ENCODE measurements around the gene FMN1.
A peak's percentile ranks its signal among the peaks of the same experiment; 100 is the strongest.
"Not testable (repeated sequence)": the region's sequence is repeated elsewhere in the genome, so short reads cannot be mapped to it uniquely, and the experiment has no call there.

FMN1 gene

GRCh38 chr15:32856753-32857152 lies 337.8 kb downstream of the FMN1 start:
- Histone ChIP-seq H3K36me3 (ENCODE audit: insufficient read depth, low read length) (no peaks in the 10 kb centered on the region), H3K27me3 (ENCODE audit: insufficient read depth, low read length) (no peaks in the 10 kb centered on the region), H3K9me3 (ENCODE audit: insufficient read depth, low read depth, low read length) (no peaks in the 10 kb centered on the region), H3K4me1 (ENCODE audit: insufficient read depth, low read length) (peaks cover 49% of the 10 kb centered on the region), H3K4me3 (ENCODE audit: low read length) (no peak overlapping the region), H3K9ac (ENCODE audit: low read depth, low read length) (peak overlapping the region; percentile 28; the same call in 1 of the 2 replicates), H3K27ac (ENCODE audit: low read depth, low read length) (peak overlapping the region; percentile 72)
- WGBS = 95% methylated on average over 4 of the region's 4 CpGs

GRCh38 chr15:32855942-32856341 lies 338.6 kb downstream of the FMN1 start:
- Histone ChIP-seq H3K4me3 (ENCODE audit: low read length) (no peak overlapping the region), H3K27me3 (ENCODE audit: insufficient read depth, low read length) (no peaks in the 10 kb centered on the region), H3K36me3 (ENCODE audit: insufficient read depth, low read length) (no peaks in the 10 kb centered on the region), H3K4me1 (ENCODE audit: insufficient read depth, low read length) (peaks cover 44% of the 10 kb centered on the region; the same call in 1 of the 2 replicates), H3K9ac (ENCODE audit: low read depth, low read length) (peak overlapping the region; percentile 28; the same call in 1 of the 2 replicates), H3K9me3 (ENCODE audit: insufficient read depth, low read depth, low read length) (no peaks in the 10 kb centered on the region), H3K27ac (ENCODE audit: low read depth, low read length) (peak overlapping the region; percentile 72)

- Histone ChIP-seq H3K36me3 (ENCODE audit: insufficient read depth, low read length) (no peaks in the 10 kb centered on the region), H3K27me3 (ENCODE audit: insufficient read depth, low read length) (no peaks in the 10 kb centered on the region), H3K27ac (ENCODE audit: low read depth, low read length) (peak overlapping the region; percentile 4; the same call in 1 of the 2 replicates), H3K9ac (ENCODE audit: low read depth, low read length) (no peak overlapping the region; the same call in 1 of the 2 replicates), H3K4me3 (ENCODE audit: low read length) (no peak overlapping the region), H3K4me1 (ENCODE audit: insufficient read depth, low read length) (peaks cover 41% of the 10 kb centered on the region; the same call in 1 of the 2 replicates), H3K9me3 (ENCODE audit: insufficient read depth, low read depth, low read length) (no peaks in the 10 kb centered on the region)
- 44% methylated on average over 3 of the region's 3 CpGs for WGBS
These were observed 340.9 kb downstream of the FMN1 start for GRCh38 chr15:32853592-32853991.

GRCh38 chr15:32852771-32853170 lies 341.7 kb downstream of the FMN1 start:
- H3K27ac ChIP-seq (ENCODE audit: low read depth, low read length) = no peak overlapping the region
- WGBS = 63% methylated on average over 3 of the region's 3 CpGs

GRCh38 chr15:32852017-32852416 lies 342.5 kb downstream of the FMN1 start:
- H3K9me3 ChIP-seq (ENCODE audit: insufficient read depth, low read depth, low read length) = no peaks in the 10 kb centered on the region
- no peaks in the 10 kb centered on the region for H3K27me3 ChIP-seq (ENCODE audit: insufficient read depth, low read length)
- no peak overlapping the region for H3K9ac ChIP-seq (ENCODE audit: low read depth, low read length)
- no peak overlapping the region for H3K4me3 ChIP-seq (ENCODE audit: low read length)
- 97% methylated on average over 4 of the region's 4 CpGs for WGBS
- H3K27ac ChIP-seq (ENCODE audit: low read depth, low read length) = no peak overlapping the region
- H3K36me3 ChIP-seq (ENCODE audit: insufficient read depth, low read length) = no peaks in the 10 kb centered on the region
- H3K4me1 ChIP-seq (ENCODE audit: insufficient read depth, low read length) = peaks cover 39% of the 10 kb centered on the region; the same call in 1 of the 2 replicates

More at GRCh38 chr15:32852771-32853170, 341.7 kb downstream of the FMN1 start:
- Histone ChIP-seq H3K4me3 (ENCODE audit: low read length) (no peak overlapping the region), H3K4me1 (ENCODE audit: insufficient read depth, low read length) (peaks cover 41% of the 10 kb centered on the region; the same call in 1 of the 2 replicates), H3K27me3 (ENCODE audit: insufficient read depth, low read length) (no peaks in the 10 kb centered on the region), H3K9ac (ENCODE audit: low read depth, low read length) (no peak overlapping the region), H3K9me3 (ENCODE audit: insufficient read depth, low read depth, low read length) (no peaks in the 10 kb centered on the region), H3K36me3 (ENCODE audit: insufficient read depth, low read length) (no peaks in the 10 kb centered on the region)

- Histone ChIP-seq H3K9me3 (ENCODE audit: insufficient read depth, low read depth, low read length) (no peaks in the 10 kb centered on the region), H3K9ac (ENCODE audit: low read depth, low read length) (no peak overlapping the region), H3K4me1 (ENCODE audit: insufficient read depth, low read length) (peaks cover 35% of the 10 kb centered on the region; the same call in 1 of the 2 replicates), H3K27me3 (ENCODE audit: insufficient read depth, low read length) (no peaks in the 10 kb centered on the region), H3K4me3 (ENCODE audit: low read length) (no peak overlapping the region), H3K27ac (ENCODE audit: low read depth, low read length) (no peak overlapping the region), H3K36me3 (ENCODE audit: insufficient read depth, low read length) (no peaks in the 10 kb centered on the region)
- WGBS = 95% methylated on average over 5 of the region's 5 CpGs
These were observed 342.9 kb downstream of the FMN1 start for GRCh38 chr15:32851572-32851971.

GRCh38 chr15:32849769-32850668 lies 344.5 kb downstream of the FMN1 start:
- no peaks in the 10 kb centered on the region for H3K27me3 ChIP-seq (ENCODE audit: insufficient read depth, low read length)
- no peak overlapping the region for H3K9ac ChIP-seq (ENCODE audit: low read depth, low read length)
- WGBS = 95% methylated on average over 11 of the region's 11 CpGs
- H3K4me1 ChIP-seq (ENCODE audit: insufficient read depth, low read length) = peaks cover 22% of the 10 kb centered on the region; the same call in 1 of the 2 replicates
- H3K36me3 ChIP-seq (ENCODE audit: insufficient read depth, low read length) = no peaks in the 10 kb centered on the region
- no peak overlapping the region for H3K27ac ChIP-seq (ENCODE audit: low read depth, low read length)
- H3K9me3 ChIP-seq (ENCODE audit: insufficient read depth, low read depth, low read length) = no peaks in the 10 kb centered on the region
- H3K4me3 ChIP-seq (ENCODE audit: low read length) = no peak overlapping the region

- H3K27ac ChIP-seq (ENCODE audit: low read depth, low read length); H3K9me3 ChIP-seq (ENCODE audit: insufficient read depth, low read depth, low read length); H3K27me3 ChIP-seq (ENCODE audit: insufficient read depth, low read length); H3K4me3 ChIP-seq (ENCODE audit: low read length); H3K4me1 ChIP-seq (ENCODE audit: insufficient read depth, low read length); H3K9ac ChIP-seq (ENCODE audit: low read depth, low read length); H3K36me3 ChIP-seq (ENCODE audit: insufficient read depth, low read length): not testable (repeated sequence)
- no CpG with 5 or more reads among the region's 2 CpGs for WGBS
These were observed 347.8 kb downstream of the FMN1 start for GRCh38 chr15:32846671-32847070.

GRCh38 chr15:32844118-32844711 lies 350.3 kb downstream of the FMN1 start:
- Histone ChIP-seq H3K4me1 (ENCODE audit: insufficient read depth, low read length) (peaks cover 8% of the 10 kb centered on the region; the same call in 1 of the 2 replicates), H3K9me3 (ENCODE audit: insufficient read depth, low read depth, low read length) (no peaks in the 10 kb centered on the region), H3K9ac (ENCODE audit: low read depth, low read length) (no peak overlapping the region), H3K27me3 (ENCODE audit: insufficient read depth, low read length) (no peaks in the 10 kb centered on the region), H3K4me3 (ENCODE audit: low read length) (no peak overlapping the region), H3K36me3 (ENCODE audit: insufficient read depth, low read length) (no peaks in the 10 kb centered on the region), H3K27ac (ENCODE audit: low read depth, low read length) (no peak overlapping the region)
- 70% methylated on average over 2 of the region's 2 CpGs for WGBS

- H3K4me1 ChIP-seq (ENCODE audit: insufficient read depth, low read length) = peaks cover 11% of the 10 kb centered on the region; the same call in 1 of the 2 replicates
- H3K4me3 ChIP-seq (ENCODE audit: low read length) = no peak overlapping the region
- no peaks in the 10 kb centered on the region for H3K9me3 ChIP-seq (ENCODE audit: insufficient read depth, low read depth, low read length)
- WGBS = 89% methylated on average over 6 of the region's 6 CpGs
- no peaks in the 10 kb centered on the region for H3K27me3 ChIP-seq (ENCODE audit: insufficient read depth, low read length)
- no peak overlapping the region for H3K27ac ChIP-seq (ENCODE audit: low read depth, low read length)
- H3K9ac ChIP-seq (ENCODE audit: low read depth, low read length) = no peak overlapping the region
- no peaks in the 10 kb centered on the region for H3K36me3 ChIP-seq (ENCODE audit: insufficient read depth, low read length)
These were observed 351.2 kb downstream of the FMN1 start for GRCh38 chr15:32843219-32843815.

GRCh38 chr15:32842081-32842480 lies 352.4 kb downstream of the FMN1 start:
- Histone ChIP-seq H3K9ac (ENCODE audit: low read depth, low read length) (no peak overlapping the region), H3K27ac (ENCODE audit: low read depth, low read length) (no peak overlapping the region), H3K9me3 (ENCODE audit: insufficient read depth, low read depth, low read length) (no peaks in the 10 kb centered on the region), H3K4me1 (ENCODE audit: insufficient read depth, low read length) (peaks cover 11% of the 10 kb centered on the region; the same call in 1 of the 2 replicates), H3K27me3 (ENCODE audit: insufficient read depth, low read length) (no peaks in the 10 kb centered on the region), H3K4me3 (ENCODE audit: low read length) (no peak overlapping the region), H3K36me3 (ENCODE audit: insufficient read depth, low read length) (no peaks in the 10 kb centered on the region)
- WGBS = 95% methylated on average over 6 of the region's 6 CpGs
